SK-N-MC (cell line): ENCODE measurements around the gene ERBB4.

Experiments
- EZH2 ChIP-seq: fragments of 200-600 bp; sonication (generic); IDR thresholded peaks from one replicate; pipeline ENCODE4 v1.6.1; 2017; ENCODE audit warnings: antibody characterized with exemption
- FOXP2 ChIP-seq: optimal IDR thresholded peaks from 2 replicates; pipeline ENCODE3; 2011; ENCODE audit warnings: mild to moderate bottlenecking, moderate library complexity; ENCODE audit not compliant: insufficient read depth; ENCODE audit errors: extremely low read length, control extremely low read depth
- POLR2AphosphoS5 ChIP-seq: IDR thresholded peaks from 2 replicates; pipeline ENCODE4 v1.6.1; 2012; ENCODE audit warnings: mild to moderate bottlenecking, low read depth, low read length, borderline replicate concordance

- TF ChIP-seq POLR2AphosphoS5, result no peak
- TF ChIP-seq EZH2, result no peak
- no peak for TF ChIP-seq FOXP2
These were observed 1112.4 kb downstream of the ERBB4 start for GRCh38 chr2:211426240-211426639.
